ENCODE results near the gene KCNMA1.

DNA sequence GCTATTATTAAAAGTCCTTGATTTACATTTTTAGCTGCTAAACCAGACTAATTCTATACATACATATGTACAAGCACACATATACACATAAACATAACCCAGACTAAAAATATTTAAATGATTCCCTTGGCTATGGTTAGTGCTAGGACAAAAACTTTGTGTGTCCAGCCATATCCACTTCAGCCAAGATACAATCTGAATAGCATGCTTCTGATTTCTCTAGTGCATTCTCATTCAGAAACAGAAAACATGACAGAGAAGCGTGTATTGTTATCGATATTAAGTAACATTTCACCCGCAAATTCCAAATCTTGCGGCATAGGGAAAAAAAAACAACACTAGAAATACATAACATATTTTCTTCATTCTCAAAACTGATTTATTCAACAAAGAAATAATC lies 569.3 kb downstream of the KCNMA1 start:
- TF ChIP-seq, protein P1, sequence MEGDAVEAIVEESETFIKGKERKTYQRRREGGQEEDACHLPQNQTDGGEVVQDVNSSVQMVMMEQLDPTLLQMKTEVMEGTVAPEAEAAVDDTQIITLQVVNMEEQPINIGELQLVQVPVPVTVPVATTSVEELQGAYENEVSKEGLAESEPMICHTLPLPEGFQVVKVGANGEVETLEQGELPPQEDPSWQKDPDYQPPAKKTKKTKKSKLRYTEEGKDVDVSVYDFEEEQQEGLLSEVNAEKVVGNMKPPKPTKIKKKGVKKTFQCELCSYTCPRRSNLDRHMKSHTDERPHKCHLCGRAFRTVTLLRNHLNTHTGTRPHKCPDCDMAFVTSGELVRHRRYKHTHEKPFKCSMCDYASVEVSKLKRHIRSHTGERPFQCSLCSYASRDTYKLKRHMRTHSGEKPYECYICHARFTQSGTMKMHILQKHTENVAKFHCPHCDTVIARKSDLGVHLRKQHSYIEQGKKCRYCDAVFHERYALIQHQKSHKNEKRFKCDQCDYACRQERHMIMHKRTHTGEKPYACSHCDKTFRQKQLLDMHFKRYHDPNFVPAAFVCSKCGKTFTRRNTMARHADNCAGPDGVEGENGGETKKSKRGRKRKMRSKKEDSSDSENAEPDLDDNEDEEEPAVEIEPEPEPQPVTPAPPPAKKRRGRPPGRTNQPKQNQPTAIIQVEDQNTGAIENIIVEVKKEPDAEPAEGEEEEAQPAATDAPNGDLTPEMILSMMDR (IDR thresholded peaks at IDR 0.05): no peak
- TF ChIP-seq POLR2A (IDR thresholded peaks at IDR 0.05): no peak
